ENCODE measurements around the gene SUSD6. TPM values are rescaled to one million over a fixed set of nuclear protein-coding genes. Genes with fewer than 3 reads are reported as not detected.

SUSD6 gene, protein sequence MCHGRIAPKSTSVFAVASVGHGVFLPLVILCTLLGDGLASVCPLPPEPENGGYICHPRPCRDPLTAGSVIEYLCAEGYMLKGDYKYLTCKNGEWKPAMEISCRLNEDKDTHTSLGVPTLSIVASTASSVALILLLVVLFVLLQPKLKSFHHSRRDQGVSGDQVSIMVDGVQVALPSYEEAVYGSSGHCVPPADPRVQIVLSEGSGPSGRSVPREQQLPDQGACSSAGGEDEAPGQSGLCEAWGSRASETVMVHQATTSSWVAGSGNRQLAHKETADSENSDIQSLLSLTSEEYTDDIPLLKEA
- total RNA-seq = 10 to 100 TPM; 63.4 to 65.2 TPM

- Mint-ChIP-seq H3K4me3 (peak within 1 kb of the TSS; percentile 96), H3K4me1 (peaks cover 56% of the 10 kb centered on the region), H3K27ac (peak within 1 kb of the TSS; percentile 97), H3K27me3 (no peaks in the 10 kb centered on the region), H3K36me3 (ENCODE audit: low read depth) (peaks cover 27% of the 10 kb centered on the region), H3K9me3 (no peaks in the 10 kb centered on the region)
- POLR2A ChIA-PET = interaction anchor here (0.7 to 5.4 kb wide), 25 partner anchors 9 to 459 kb away, joined by 3 to 118 read pairs (median 6); partner anchors contain the start of genes DCAF5, ERH, SLC39A9 and SRSF5
- peak; percentile 91 for DNase-seq
- CTCF ChIA-PET = interaction anchor here (0.7 to 3.0 kb wide), 8 partner anchors 18 to 155 kb away, joined by 3 to 18 read pairs (median 4); partner anchors contain the start of gene SRSF5
Observed at GRCh38 chr14:69611172-69612013, at the start of gene SUSD6. SUSD6 (plus strand) TSS chr14:69611596; CDS start chr14:69658593, 46,997 bp downstream.

DNA sequence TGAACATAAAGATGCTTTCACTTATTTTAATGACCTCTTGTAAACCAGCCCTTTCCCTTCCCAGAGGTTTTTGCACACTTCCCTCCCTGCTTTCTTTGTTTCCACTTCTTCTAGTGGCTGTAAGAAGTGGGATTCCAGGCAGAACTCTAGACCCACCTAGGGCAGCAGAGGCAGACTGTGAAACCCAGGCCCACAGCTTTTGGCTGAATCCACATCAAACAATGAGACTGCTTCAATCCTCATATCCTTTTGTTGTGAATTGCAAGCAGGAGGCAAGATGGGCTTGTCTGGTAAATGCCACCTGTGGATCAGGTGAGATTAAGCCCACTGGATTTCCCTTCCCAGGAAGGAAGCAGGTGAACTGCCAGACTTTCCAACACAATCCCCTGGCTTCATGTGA, 49.5 kb upstream of the SUSD6 start:
- H3K36me3 Mint-ChIP-seq (ENCODE audit: low read depth) = no peaks in the 10 kb centered on the region
- DNase-seq = no peak
- H3K4me3 Mint-ChIP-seq = no peak overlapping the region
- ChIA-PET POLR2A (no interaction called here), CTCF (no interaction called here)
- no peaks in the 10 kb centered on the region for H3K9me3 Mint-ChIP-seq
- no peaks in the 10 kb centered on the region for H3K4me1 Mint-ChIP-seq
- H3K27me3 Mint-ChIP-seq = peaks cover 60% of the 10 kb centered on the region
- H3K27ac Mint-ChIP-seq = no peak overlapping the region

- POLR2A ChIA-PET = no interaction called here
Observed at GRCh38 chr14:69567563-69567962, 43.8 kb upstream of the SUSD6 start.

GRCh38 chr14:69569859-69570258, 41.5 kb upstream of the SUSD6 start:
- DNase-seq = no peak

More at GRCh38 chr14:69567563-69567962, 43.8 kb upstream of the SUSD6 start:
- CTCF ChIA-PET = no interaction called here
- H3K36me3 Mint-ChIP-seq (ENCODE audit: low read depth) = no peaks in the 10 kb centered on the region
- H3K27me3 Mint-ChIP-seq = peaks cover 79% of the 10 kb centered on the region
- no peak overlapping the region for H3K27ac Mint-ChIP-seq
- H3K4me3 Mint-ChIP-seq = no peak overlapping the region
- no peaks in the 10 kb centered on the region for H3K9me3 Mint-ChIP-seq
- no peak for DNase-seq
- H3K4me1 Mint-ChIP-seq = no peaks in the 10 kb centered on the region

DNA sequence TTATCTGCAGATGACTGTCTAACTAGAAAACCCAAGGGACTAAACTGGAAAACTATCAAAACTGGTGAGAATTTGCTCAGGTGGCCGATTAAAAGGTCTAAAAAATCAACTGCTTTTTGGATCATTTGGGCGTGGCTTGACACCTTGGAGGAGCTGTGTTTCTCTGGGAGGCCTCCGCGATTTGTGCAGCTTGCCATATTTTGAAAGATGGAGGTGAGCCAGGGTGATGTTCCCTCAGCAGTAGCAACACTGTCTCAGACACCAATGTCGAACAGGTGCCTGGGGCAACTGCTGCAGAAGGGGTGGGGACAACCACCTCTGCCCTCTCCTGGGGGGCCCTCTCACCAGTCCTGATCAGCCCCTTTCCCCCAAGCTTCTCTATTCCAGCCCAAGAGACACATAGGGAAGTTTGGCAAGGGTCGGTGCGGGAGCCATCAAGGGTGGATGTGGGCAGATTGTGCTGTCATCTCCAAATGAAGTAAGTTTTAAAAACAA, 40.5 kb upstream of the SUSD6 start:
- no peak for DNase-seq
- Mint-ChIP-seq H3K4me3 (no peak overlapping the region), H3K9me3 (no peaks in the 10 kb centered on the region), H3K36me3 (ENCODE audit: low read depth) (peaks cover 3% of the 10 kb centered on the region), H3K27ac (no peak overlapping the region), H3K27me3 (peaks cover 76% of the 10 kb centered on the region), H3K4me1 (peaks cover 9% of the 10 kb centered on the region)
- ChIA-PET CTCF (interaction anchor here (4.0 kb wide), 1 partner anchor 156 kb away, joined by 10 read pairs; no protein-coding TSS in a partner anchor), POLR2A (interaction anchor here (3.5 kb wide), 1 partner anchor 196 kb away, joined by 11 read pairs; the partner anchor contains the start of gene SRSF5)

More at GRCh38 chr14:69569859-69570258, 41.5 kb upstream of the SUSD6 start:
- Mint-ChIP-seq H3K9me3 (no peaks in the 10 kb centered on the region), H3K27ac (no peak overlapping the region), H3K4me1 (peaks cover 9% of the 10 kb centered on the region), H3K4me3 (no peak overlapping the region), H3K27me3 (peaks cover 77% of the 10 kb centered on the region), H3K36me3 (ENCODE audit: low read depth) (peaks cover 3% of the 10 kb centered on the region)
- ChIA-PET CTCF (interaction anchor here (0.5 to 1.5 kb wide), 2 partner anchors 21 to 385 kb away, joined by 3 to 4 read pairs; no protein-coding TSS in a partner anchor), POLR2A (no interaction called here)

DNA sequence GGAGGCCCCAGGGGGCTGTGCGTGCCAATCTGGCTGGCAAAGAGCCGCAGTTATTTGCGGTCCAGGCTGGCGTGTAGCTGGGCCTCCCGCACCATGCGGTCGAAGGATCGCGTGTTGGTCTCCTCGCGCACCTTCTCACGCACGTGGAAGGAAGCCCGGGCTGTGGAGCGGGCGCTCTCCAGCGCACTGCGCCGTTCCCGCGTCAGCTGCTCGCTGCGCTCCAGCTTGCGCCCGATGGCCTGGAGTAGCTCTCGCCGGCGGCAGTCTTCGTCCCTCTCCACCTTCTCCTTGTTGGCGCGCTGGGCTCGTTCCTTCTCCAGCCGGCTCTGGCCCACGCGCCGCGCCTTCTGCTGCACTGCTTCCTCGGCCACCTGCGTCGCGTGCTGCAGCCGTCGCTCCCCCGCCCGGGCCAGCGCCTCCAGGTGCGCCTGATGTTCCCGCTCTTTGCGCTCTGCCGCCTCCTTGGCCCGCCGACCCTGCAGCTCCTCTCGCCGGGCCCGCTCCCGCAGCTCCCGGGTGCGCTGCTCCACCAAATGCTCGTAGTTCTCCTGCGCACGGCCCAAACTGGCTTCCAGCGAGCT, 39.9 kb upstream of the SUSD6 start:
- H3K4me1 Mint-ChIP-seq = peaks cover 10% of the 10 kb centered on the region
- peaks cover 78% of the 10 kb centered on the region for H3K27me3 Mint-ChIP-seq
- CTCF ChIA-PET = interaction anchor here (1.2 to 4.0 kb wide), 4 partner anchors 23 to 156 kb away, joined by 3 to 10 read pairs (median 7); no protein-coding TSS in a partner anchor
- DNase-seq = no peak
- no peaks in the 10 kb centered on the region for H3K9me3 Mint-ChIP-seq
- H3K4me3 Mint-ChIP-seq = no peak overlapping the region
- peaks cover 3% of the 10 kb centered on the region for H3K36me3 Mint-ChIP-seq (ENCODE audit: low read depth)
- no peak overlapping the region for H3K27ac Mint-ChIP-seq
- POLR2A ChIA-PET = interaction anchor here (3.5 kb wide), 1 partner anchor 196 kb away, joined by 11 read pairs; the partner anchor contains the start of gene SRSF5

- ChIA-PET CTCF (interaction anchor here (1.2 to 4.0 kb wide), 4 partner anchors 23 to 155 kb away, joined by 3 to 10 read pairs (median 7); no protein-coding TSS in a partner anchor), POLR2A (interaction anchor here (3.5 kb wide), 1 partner anchor 195 kb away, joined by 11 read pairs; the partner anchor contains the start of gene SRSF5)
- no peak overlapping the region for H3K27ac Mint-ChIP-seq
- H3K4me1 Mint-ChIP-seq = peaks cover 10% of the 10 kb centered on the region
- peaks cover 3% of the 10 kb centered on the region for H3K36me3 Mint-ChIP-seq (ENCODE audit: low read depth)
- no peak for DNase-seq
- H3K4me3 Mint-ChIP-seq = peak overlapping the region; percentile 13
- no peaks in the 10 kb centered on the region for H3K9me3 Mint-ChIP-seq
- peaks cover 78% of the 10 kb centered on the region for H3K27me3 Mint-ChIP-seq
Observed at GRCh38 chr14:69572030-69572840, 39.2 kb upstream of the SUSD6 start.

- H3K27me3 Mint-ChIP-seq = peaks cover 73% of the 10 kb centered on the region
- H3K9me3 Mint-ChIP-seq = no peaks in the 10 kb centered on the region
- no peak overlapping the region for H3K27ac Mint-ChIP-seq
- ChIA-PET CTCF (interaction anchor here (1.2 to 4.0 kb wide), 4 partner anchors 24 to 154 kb away, joined by 3 to 13 read pairs (median 10); no protein-coding TSS in a partner anchor), POLR2A (interaction anchor here (3.5 kb wide), 1 partner anchor 194 kb away, joined by 11 read pairs; the partner anchor contains the start of gene SRSF5)
- no peak for DNase-seq
- H3K4me3 Mint-ChIP-seq = no peak overlapping the region
- H3K36me3 Mint-ChIP-seq (ENCODE audit: low read depth) = peaks cover 3% of the 10 kb centered on the region
- peaks cover 10% of the 10 kb centered on the region for H3K4me1 Mint-ChIP-seq
Observed at GRCh38 chr14:69572841-69573135, 38.6 kb upstream of the SUSD6 start.

DNA sequence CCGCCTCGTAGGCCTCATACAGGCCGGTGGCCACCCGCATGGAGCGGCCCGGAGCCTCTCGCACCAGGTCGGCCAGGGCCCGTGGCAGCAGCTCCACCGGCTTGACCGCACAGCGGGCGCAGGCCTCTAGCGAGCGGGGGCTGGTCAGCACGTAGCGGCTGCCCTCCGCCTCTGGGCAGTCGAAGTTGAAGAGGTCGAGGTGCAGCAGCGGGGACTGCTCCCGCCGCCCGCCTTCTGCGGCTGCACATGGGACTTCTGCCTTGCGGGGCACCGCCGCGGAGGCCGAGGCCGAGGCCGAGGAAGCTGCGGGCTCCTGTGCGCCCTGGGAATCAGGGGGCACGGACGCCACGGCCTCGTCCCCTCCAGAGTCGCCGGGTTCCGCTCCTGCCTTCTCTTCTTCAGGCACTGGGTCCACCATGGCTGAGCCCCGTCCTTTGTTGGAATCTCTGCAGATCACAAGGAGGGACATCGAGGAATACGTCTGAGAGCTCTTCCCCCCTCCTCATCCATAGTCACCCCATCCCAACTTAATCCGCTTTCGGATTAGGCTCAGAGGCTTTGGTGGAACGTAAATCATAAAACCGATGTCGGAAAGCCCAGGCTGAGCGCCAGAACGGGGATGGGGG, 38.1 kb upstream of the SUSD6 start:
- Mint-ChIP-seq H3K36me3 (ENCODE audit: low read depth) (peaks cover 3% of the 10 kb centered on the region), H3K4me3 (no peak overlapping the region), H3K9me3 (no peaks in the 10 kb centered on the region), H3K27ac (no peak overlapping the region), H3K27me3 (peaks cover 70% of the 10 kb centered on the region), H3K4me1 (peaks cover 10% of the 10 kb centered on the region)
- ChIA-PET POLR2A (interaction anchor here (3.5 kb wide), 1 partner anchor 194 kb away, joined by 11 read pairs; the partner anchor contains the start of gene SRSF5), CTCF (interaction anchor here (0.9 to 4.0 kb wide), 11 partner anchors 10 to 154 kb away, joined by 3 to 13 read pairs (median 4); no protein-coding TSS in a partner anchor)
- no peak for DNase-seq

GRCh38 chr14:69573831-69574262, 37.5 kb upstream of the SUSD6 start:
- CTCF ChIA-PET = interaction anchor here (0.7 to 4.0 kb wide), 12 partner anchors 9 to 444 kb away, joined by 3 to 13 read pairs (median 4); no protein-coding TSS in a partner anchor
- peaks cover 10% of the 10 kb centered on the region for H3K4me1 Mint-ChIP-seq
- H3K27me3 Mint-ChIP-seq = peaks cover 69% of the 10 kb centered on the region
- H3K27ac Mint-ChIP-seq = no peak overlapping the region
- POLR2A ChIA-PET = interaction anchor here (1.0 kb wide), 1 partner anchor 194 kb away, joined by 3 read pairs; no protein-coding TSS in a partner anchor
- no peak for DNase-seq
- no peak overlapping the region for H3K4me3 Mint-ChIP-seq
- H3K36me3 Mint-ChIP-seq (ENCODE audit: low read depth) = peaks cover 3% of the 10 kb centered on the region
- no peaks in the 10 kb centered on the region for H3K9me3 Mint-ChIP-seq

- H3K4me1 Mint-ChIP-seq = peaks cover 10% of the 10 kb centered on the region
- peak within 1 kb of the TSS; percentile 62 for H3K4me3 Mint-ChIP-seq
- H3K9me3 Mint-ChIP-seq = no peaks in the 10 kb centered on the region
- POLR2A ChIA-PET = interaction anchor here (1.0 kb wide), 1 partner anchor 194 kb away, joined by 3 read pairs; no protein-coding TSS in a partner anchor
- peak; percentile 77 for DNase-seq
- H3K27ac Mint-ChIP-seq = no peak within 1 kb of the TSS
- peaks cover 64% of the 10 kb centered on the region for H3K27me3 Mint-ChIP-seq
- H3K36me3 Mint-ChIP-seq (ENCODE audit: low read depth) = peaks cover 3% of the 10 kb centered on the region
- CTCF ChIA-PET = interaction anchor here (0.7 to 4.0 kb wide), 15 partner anchors 9 to 445 kb away, joined by 3 to 13 read pairs (median 4); no protein-coding TSS in a partner anchor
Observed at GRCh38 chr14:69574263-69574953, 37.0 kb upstream of the SUSD6 start, which contains the start of gene CCDC177. CCDC177 (minus strand) TSS chr14:69574871; CDS start chr14:69573622, 1,249 bp downstream.
